Prostate gland (tissue), 2 donors: ENCODE measurements around the gene CRY2.

Source experiments
- POLR2AphosphoS5 ChIP-seq: sonication (generic); formaldehyde crosslinking; IDR thresholded peaks from one replicate; pipeline ENCODE4 v1.6.1; 2017; ENCODE audit warnings: antibody characterized with exemption
- TF ChIP-seq, protein P1 (sequence below), 4 experiments: fragments of 200-600 bp in 2 of 4; fragments of 450-650 bp in 2 of 4; sonication (generic) in 2 of 4; IDR thresholded peaks; 1 replicate in 3 of 4; 2 replicates in 1 of 4; pipeline ENCODE4 v1.5.1; 2016 to 2019; ENCODE audit warnings: antibody characterized with exemption in 4 of 4, mild to moderate bottlenecking in 2 of 4, moderate library complexity in 2 of 4

DNA sequence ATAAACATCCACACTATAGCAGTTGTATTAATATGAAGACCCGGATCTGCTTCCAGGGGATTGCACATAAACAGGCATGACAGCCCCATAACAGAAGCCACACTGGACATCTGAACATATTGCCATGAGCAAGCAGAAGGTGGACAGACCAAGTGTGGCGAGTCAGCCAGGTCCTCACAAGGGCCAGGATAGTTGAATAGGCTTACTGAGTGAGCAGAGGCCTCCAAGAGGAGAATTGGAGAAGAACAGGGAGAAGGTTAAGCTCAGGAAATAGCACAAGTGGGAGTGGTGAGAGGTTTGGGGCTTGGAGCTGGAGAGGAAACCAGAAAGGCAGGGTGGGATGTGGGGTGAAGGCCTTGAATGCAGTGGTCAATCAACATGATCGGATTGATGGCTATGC, 31.5 kb upstream of the CRY2 start:
- TF ChIP-seq, protein P1, sequence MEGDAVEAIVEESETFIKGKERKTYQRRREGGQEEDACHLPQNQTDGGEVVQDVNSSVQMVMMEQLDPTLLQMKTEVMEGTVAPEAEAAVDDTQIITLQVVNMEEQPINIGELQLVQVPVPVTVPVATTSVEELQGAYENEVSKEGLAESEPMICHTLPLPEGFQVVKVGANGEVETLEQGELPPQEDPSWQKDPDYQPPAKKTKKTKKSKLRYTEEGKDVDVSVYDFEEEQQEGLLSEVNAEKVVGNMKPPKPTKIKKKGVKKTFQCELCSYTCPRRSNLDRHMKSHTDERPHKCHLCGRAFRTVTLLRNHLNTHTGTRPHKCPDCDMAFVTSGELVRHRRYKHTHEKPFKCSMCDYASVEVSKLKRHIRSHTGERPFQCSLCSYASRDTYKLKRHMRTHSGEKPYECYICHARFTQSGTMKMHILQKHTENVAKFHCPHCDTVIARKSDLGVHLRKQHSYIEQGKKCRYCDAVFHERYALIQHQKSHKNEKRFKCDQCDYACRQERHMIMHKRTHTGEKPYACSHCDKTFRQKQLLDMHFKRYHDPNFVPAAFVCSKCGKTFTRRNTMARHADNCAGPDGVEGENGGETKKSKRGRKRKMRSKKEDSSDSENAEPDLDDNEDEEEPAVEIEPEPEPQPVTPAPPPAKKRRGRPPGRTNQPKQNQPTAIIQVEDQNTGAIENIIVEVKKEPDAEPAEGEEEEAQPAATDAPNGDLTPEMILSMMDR (IDR thresholded peaks at IDR 0.05): no peak
- TF ChIP-seq POLR2AphosphoS5: no peak
